Kidney glomerular epithelial cell (primary cell): ENCODE data around the gene ADAMTS2.

Experiments used
- DNase-seq: peaks from one replicate; lab custom pipeline; 2025; lab: John Stamatoyannopoulos, UW

The ADAMTS2 gene

GRCh38 chr5:179254638-179255271 is 90.5 kb downstream of the ADAMTS2 start:
- DNase-seq: no peak

DNA sequence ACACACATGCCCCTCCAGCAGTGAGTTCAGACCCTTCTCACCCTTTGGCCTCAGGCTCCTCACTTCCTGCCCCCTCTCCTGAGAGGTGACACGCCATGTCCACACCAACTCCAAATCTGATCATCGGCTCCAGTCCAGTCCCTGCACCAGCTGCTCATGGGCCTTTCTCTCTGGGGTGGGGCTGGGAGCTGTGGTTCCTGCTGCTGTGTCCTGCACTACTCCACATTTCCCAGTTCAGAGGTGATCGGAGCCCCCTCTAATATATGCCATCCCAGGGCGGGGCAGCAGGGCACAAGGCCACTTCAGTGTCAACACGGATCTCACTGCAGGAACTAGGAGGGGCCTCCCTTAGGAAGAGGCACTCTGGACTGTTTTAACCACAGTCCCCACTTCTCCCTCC is 91.5 kb downstream of the ADAMTS2 start:
- no peak for DNase-seq

GRCh38 chr5:179251276-179251969 is 93.8 kb downstream of the ADAMTS2 start:
- DNase-seq: no peak

GRCh38 chr5:179250561-179251225 is 94.6 kb downstream of the ADAMTS2 start:
- DNase-seq: no peak

DNA sequence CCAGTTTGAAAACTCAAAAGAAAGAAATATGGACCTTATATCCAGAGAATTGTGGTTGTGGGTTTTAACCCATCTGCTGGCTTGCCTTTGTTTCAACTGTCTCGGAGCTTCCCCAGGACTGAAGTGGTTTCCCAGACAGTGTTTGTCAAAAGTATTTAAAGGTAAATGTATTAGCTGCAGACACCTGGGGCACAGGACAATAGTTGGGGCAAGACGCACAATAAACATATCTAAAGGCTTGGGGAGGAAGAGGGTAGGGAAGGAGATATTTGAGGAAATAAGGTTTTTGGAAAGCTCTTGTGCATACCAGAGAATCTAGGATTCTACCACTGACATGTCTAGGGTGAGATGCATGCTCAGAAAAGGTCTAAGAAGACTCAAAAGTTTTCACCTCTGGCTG is 99.0 kb downstream of the ADAMTS2 start:
- no peak for DNase-seq

- DNase-seq: no peak
Observed at GRCh38 chr5:179245031-179245430, 100.2 kb downstream of the ADAMTS2 start.

- no peak for DNase-seq
Observed at GRCh38 chr5:179244044-179244443, 101.2 kb downstream of the ADAMTS2 start.

DNA sequence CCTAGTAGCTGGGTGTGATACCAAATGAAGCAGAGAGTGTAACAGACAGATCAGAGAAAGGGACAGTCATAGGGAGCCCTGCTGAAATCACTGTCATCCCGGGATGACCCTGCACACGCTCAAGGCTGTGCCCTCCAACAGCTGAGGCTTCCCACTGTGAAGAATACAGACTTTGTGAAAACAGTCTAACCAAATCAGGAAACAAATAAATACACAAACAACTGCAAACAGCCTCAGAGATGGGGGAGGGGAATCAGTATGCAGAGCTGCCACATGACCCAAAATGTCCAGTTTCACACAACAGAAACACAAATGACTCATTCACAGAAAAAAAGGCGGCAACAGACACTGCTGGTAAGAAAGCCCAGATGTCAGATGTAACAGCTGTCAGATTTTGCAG is 101.9 kb downstream of the ADAMTS2 start:
- DNase-seq: no peak

DNA sequence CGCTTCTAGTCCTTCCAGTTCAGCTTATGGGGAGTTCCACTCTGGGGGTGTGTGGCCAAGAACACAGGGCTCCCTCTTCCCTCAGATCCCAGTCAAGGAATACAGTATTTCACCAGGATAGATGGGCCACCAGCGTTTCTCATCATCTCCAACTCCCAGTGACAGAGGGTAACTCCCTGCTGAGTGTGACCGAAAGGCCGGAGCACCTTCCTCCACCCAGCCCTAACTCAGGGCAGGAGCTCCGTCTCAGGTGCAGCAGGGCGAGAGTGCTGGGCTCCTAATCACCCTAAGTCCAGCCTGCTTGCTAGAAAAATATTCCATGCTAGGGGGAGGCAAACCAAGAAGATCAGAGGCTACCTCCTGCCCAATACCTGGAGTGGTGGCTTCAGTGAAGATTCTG is 102.6 kb downstream of the ADAMTS2 start:
- DNase-seq: no peak

DNA sequence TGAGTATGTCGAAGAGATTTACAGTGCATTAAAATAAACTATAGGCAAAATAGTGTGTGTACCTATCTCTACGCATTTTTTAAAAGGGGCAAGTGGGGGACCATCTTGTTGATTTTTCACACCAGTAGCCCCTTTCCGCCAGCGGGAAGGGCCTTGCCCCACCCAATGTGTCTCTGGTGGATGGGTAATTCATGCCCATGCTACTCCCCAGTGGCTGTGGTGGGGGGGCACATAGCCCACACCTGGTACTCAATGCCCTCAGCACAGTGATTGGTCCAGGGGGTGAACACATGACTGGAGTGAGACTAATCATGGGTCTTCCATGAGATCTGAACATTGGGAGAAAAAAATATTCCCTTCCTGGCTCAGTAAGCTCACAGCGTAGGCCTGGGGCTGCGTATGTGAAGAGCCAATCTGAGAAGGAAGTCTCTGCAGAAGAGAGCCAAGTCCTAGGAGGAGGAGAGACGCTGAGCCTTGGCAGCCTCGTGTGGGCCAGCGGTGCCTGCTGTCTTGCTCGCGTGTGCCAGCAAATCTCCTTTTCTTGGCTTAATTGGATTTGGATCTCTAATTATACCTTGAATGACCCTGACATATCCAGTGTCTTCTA is 103.4 kb downstream of the ADAMTS2 start:
- DNase-seq: no peak

- no peak for DNase-seq
Observed at GRCh38 chr5:179241175-179241574, 104.1 kb downstream of the ADAMTS2 start.

GRCh38 chr5:179240561-179240960 is 104.7 kb downstream of the ADAMTS2 start:
- no peak for DNase-seq

DNA sequence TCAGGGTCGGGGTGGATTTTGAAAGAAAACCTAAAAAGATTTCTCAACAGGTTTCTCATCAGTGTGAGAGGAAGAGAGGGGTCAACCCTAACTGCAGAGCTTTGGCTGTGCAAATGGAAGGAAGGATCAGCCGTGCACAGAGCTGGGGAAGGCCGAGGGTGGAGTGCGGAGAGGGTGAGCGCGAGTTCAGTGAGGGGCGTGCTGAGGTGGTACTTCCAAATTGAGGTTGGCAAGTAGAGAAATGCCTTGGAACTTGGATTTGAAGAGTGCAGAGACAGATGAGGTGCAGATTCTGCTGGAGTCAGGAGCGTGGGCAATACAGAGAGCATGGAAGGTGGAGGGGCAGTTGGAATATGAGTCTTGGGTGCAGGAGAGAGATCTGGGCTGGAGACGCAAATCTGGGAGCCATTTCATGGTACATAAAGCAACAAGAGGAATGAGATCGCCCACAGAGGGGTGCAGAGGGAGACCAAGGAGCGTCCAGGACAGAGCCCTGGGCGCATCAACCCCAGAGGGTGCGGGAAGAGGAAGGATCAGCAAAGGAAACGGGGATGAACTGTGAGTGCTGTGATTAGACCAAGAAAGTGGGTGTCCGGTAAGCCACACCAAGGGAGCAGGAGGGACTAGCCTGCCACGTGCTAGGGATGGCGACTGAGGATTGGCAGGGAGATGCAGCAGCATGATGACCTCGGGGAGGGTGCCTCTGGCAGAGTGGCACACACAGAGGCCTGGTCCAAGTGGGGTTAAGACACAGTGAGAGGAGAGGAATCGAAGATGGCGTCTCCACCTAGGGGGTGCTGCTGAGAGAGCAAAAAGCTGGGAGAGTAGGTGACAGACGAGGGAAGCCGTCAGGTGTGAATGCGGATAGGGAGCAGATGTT is 105.8 kb downstream of the ADAMTS2 start:
- DNase-seq: no peak

DNA sequence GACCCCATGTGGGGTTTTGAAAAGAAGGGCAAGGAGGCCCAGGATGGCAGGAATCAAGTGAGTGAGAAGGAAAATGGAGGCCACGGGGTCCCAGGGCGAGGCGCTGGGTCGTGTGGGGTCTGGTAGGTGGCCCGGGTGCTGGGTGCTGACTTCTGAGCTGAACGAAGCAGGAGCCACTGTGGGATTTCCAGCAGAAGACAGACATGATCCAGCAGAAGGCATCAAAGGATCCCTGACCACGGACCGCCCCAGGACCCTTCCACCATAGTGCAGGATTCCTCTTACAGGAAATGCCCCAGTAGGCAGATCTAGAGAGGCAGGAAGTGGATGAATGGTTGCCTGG is 106.7 kb downstream of the ADAMTS2 start:
- DNase-seq: no peak

GRCh38 chr5:179237770-179238627 is 107.3 kb downstream of the ADAMTS2 start:
- no peak for DNase-seq

DNA sequence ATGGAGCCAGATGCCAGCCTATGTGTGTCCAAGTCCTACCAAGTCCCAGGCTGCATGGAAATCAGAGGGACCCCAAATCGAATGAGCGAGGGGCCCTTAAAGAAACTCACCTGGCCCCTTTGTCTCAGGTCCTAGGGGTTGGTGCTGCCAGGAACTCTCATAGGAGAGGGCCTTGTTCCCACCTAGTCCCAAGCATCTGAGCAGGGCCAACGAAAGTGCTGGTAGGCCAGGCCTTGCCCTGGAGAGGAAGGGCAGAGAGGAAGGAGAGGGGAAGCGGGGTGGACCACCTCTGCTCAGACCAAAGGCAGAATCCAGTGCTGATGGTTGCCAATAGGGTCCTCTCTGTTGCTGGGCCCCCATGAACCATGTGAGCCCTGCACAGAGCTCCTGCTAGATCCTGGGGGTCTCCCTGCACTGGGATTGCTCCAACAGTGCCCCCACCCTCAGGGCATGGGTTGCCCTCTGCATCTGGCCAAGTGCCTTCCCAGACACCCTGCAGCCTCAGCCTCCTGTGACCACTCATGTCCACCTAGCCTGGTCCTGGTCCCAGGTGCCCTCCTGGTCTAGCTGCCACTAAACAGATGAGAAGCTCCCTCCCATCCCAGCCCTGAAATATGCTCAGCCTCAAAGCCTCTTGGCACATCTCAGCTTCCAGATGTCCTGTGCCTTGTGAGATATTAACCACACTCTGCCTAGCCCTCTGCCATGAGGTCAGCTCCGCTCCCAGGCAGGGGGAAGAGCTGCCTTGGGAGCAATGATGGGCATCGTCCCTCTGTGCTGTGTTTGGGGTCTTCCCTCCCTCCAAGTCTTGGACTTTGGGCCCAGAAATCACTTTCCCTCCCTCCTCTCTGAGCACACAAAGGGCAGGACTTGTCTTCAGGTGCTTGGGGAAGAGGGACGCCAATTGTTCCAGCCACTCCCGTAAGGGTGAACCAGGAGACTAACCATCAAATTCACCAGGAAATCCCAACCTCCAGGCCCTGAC is 109.6 kb downstream of the ADAMTS2 start:
- no peak for DNase-seq

- no peak for DNase-seq
Observed at GRCh38 chr5:179234563-179235135, 110.6 kb downstream of the ADAMTS2 start.

- DNase-seq: no peak
Observed at GRCh38 chr5:179233909-179234562, 111.2 kb downstream of the ADAMTS2 start.
